Measurements from ENCODE around the gene IRX2.

DNA sequence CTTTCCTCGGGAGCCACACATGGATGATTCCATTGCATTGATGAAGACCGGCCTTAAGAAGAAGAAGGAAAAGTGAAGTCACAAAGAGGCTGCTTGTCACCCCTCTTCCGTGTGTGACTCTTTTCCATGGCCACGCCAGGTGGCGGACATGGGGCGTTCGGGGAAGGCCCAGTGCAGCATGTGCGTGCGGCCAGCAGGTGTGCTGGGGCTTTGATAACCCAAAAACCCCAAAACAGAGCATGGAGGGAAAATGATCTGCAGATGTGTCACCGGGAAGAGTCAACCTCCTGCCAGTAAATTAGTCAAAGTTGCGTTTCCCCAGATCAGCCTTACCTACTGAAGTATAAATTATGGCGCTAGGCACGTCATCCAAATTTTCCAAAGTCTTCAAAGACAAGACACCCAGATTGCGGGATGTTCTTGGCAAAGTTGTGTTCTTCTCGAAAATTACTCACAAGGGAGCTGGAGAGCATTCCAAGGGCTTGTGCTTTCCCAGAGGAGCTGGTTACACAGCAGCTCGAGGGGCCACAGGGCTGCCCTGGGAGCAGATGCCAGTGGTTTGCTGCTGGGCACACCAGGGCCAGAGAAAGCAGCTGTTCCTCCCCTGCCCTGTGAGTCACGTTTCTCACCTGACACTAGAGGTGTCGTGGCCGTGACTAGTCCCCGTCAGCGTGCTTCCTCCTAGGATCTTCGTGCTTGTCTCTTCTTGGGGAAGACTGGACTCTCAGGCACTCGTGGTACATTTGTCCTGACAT lies 53.9 kb downstream of the IRX2 start:
- no peak for TF ChIP-seq EZH2 (IDR thresholded peaks at IDR 0.05; ENCODE audit: insufficient read depth, low read length)
- TF ChIP-seq, protein P1, sequence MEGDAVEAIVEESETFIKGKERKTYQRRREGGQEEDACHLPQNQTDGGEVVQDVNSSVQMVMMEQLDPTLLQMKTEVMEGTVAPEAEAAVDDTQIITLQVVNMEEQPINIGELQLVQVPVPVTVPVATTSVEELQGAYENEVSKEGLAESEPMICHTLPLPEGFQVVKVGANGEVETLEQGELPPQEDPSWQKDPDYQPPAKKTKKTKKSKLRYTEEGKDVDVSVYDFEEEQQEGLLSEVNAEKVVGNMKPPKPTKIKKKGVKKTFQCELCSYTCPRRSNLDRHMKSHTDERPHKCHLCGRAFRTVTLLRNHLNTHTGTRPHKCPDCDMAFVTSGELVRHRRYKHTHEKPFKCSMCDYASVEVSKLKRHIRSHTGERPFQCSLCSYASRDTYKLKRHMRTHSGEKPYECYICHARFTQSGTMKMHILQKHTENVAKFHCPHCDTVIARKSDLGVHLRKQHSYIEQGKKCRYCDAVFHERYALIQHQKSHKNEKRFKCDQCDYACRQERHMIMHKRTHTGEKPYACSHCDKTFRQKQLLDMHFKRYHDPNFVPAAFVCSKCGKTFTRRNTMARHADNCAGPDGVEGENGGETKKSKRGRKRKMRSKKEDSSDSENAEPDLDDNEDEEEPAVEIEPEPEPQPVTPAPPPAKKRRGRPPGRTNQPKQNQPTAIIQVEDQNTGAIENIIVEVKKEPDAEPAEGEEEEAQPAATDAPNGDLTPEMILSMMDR (IDR thresholded peaks at IDR 0.05; ENCODE audit: insufficient read depth, low read depth, low read length) = no peak

All from astrocyte (in vitro differentiated cells and primary cell).